H1 (cell line): ENCODE data around the gene TCEA2. TPM values are rescaled to one million over a fixed set of nuclear protein-coding genes. Genes with fewer than 3 reads are reported as not detected.
A peak's percentile ranks its signal among the peaks of the same experiment; 100 is the strongest.

Experiments used
- BCL11A ChIP-seq, 2 experiments: IDR thresholded peaks; one replicate each; pipeline ENCODE4 v1.6.1; 2011; ENCODE audit warnings: low read depth in 2 of 2, low read length in 2 of 2, mild to moderate bottlenecking in 2 of 2
- CBX8 ChIP-seq: fragments of 300-800, 300-1000 bp; sonication (generic); IDR thresholded peaks from 2 replicates; pipeline ENCODE4 v1.7.1; 2016; ENCODE audit warnings: low read depth, low read length, borderline replicate concordance
- CHD1 ChIP-seq: IDR thresholded peaks from 2 replicates; pipeline ENCODE4 v1.6.1; 2012; ENCODE audit warnings: low read depth, low read length, improper control_type of control experiment
- CREB1 ChIP-seq: IDR thresholded peaks from 2 replicates; pipeline ENCODE4 v1.6.1; 2012; ENCODE audit warnings: inconsistent platforms
- CTBP2 ChIP-seq: IDR thresholded peaks from 2 replicates; pipeline ENCODE4 v1.7.0; 2011; ENCODE audit warnings: borderline replicate concordance, mild to moderate bottlenecking, moderate library complexity, mixed read lengths, low read length; ENCODE audit not compliant: insufficient read depth, insufficient read length
- CTCF ChIP-seq, 3 experiments: IDR thresholded peaks; 1 replicate in 2 of 3; 2 replicates in 1 of 3; pipeline versions ENCODE4 v1.5.1 to v1.6.1; 2011; ENCODE audit warnings: low read length in 3 of 3, mild to moderate bottlenecking in 3 of 3, inconsistent platforms in 2 of 3, low read depth in 1 of 3, moderate library complexity in 1 of 3; ENCODE audit not compliant: insufficient read depth in 1 of 3; ENCODE audit errors: control extremely low read depth in 1 of 3
- GABPA ChIP-seq: IDR thresholded peaks from 2 replicates; pipeline ENCODE4 v1.6.1; 2011; ENCODE audit warnings: mild to moderate bottlenecking, low read length, moderate library complexity, borderline replicate concordance; ENCODE audit not compliant: insufficient read depth
- MAX ChIP-seq: IDR thresholded peaks from 2 replicates; pipeline ENCODE4 v1.6.1; 2012; ENCODE audit warnings: inconsistent platforms
- POU5F1 ChIP-seq: IDR thresholded peaks from 2 replicates; pipeline ENCODE4 v1.6.1; 2011; ENCODE audit warnings: low read depth, mild to moderate bottlenecking, low read length, moderate library complexity
- RBBP5 ChIP-seq: IDR thresholded peaks from 2 replicates; pipeline ENCODE4 v1.7.1; 2012; ENCODE audit warnings: low read depth, mild to moderate bottlenecking, inconsistent platforms, low read length, moderate library complexity, borderline replicate concordance
- RFX5 ChIP-seq: IDR thresholded peaks from 2 replicates; pipeline ENCODE4 v1.6.1; 2011; ENCODE audit warnings: low read depth, low read length, improper control_type of control experiment, borderline replicate concordance
- SP4 ChIP-seq: IDR thresholded peaks from 2 replicates; pipeline ENCODE4 v1.6.1; 2012; ENCODE audit warnings: low read length, inconsistent platforms
- TBP ChIP-seq: IDR thresholded peaks from 2 replicates; pipeline ENCODE4 v1.6.1; 2011; ENCODE audit warnings: low read depth, low read length, improper control_type of control experiment
- polyA plus RNA-seq, 7 experiments: library from polyadenylated mRNA; depleted of rRNA in 3 of 7; stranded (reverse) in 5 of 7; unstranded in 2 of 7; fragments of >200 nt in 5 of 7; fragments of 200-250 nt in 2 of 7; gene quantifications; 1 replicate in 5 of 7; 2 replicates in 1 of 7; 4 replicates in 1 of 7; pipeline versions ENCODE4 v1.2.1 to v1.2.3, GENCODE V29; 2011 to 2013; ENCODE audit warnings: missing spikeins in 2 of 7, mixed read lengths in 2 of 7
- total RNA-seq: library from RNA; stranded (reverse); fragmentation: NEBNext Ultra II Directional; extraction: Animal tissue kit (Norgen Biotek cat#: 25700); gene quantifications from 2 replicates; pipeline ENCODE4 v1.2.1, GENCODE V29; 2021

The TCEA2 gene
- total and polyA plus RNA-seq, 2 of the 8 experiments (the other 6 are each of a cell fraction or from before 2014, with no cell fraction given): 41.4 to 42.3 TPM

- TF ChIP-seq CTCF (IDR thresholded peaks at IDR 0.05; ENCODE audit: control extremely low read depth in 1 of 3, insufficient read depth in 1 of 3, low read depth in 1 of 3, low read length in 3 of 3) (peak; percentile 71 to 87 (median 78)), POU5F1 (no peak), CHD1 (no peak), CREB1 (peak; percentile 46), SP4 (peak; percentile 54; the same call in 1 of the 2 replicates), TBP (peak; percentile 12; the same call in 1 of the 2 replicates), CBX8 (no peak), GABPA (peak; percentile 69; the same call in 1 of the 2 replicates), CTBP2 (no peak), RFX5 (no peak), MAX (peak; percentile 45; the same call in 1 of the 2 replicates), RBBP5 (peak; percentile 63), BCL11A (IDR thresholded peaks at IDR 0.05; ENCODE audit: low read depth in 2 of 2, low read length in 2 of 2) (no peak)
These were observed 39.0 kb downstream of the TCEA2 start (continued) for GRCh38 chr20:64101731-64102621.
